Psoas muscle (tissue), 8 donors: ENCODE data around the gene BUB3. TPM values are rescaled to one million over a fixed set of nuclear protein-coding genes. Genes with fewer than 3 reads are reported as not detected.

Experiments used
- ATAC-seq, 4 donors: fragments of 200-7000 bp; cut with Tn5 transposase; one replicate each; pipeline ENCODE4 v1.9.1; 2020; ENCODE audit warnings: moderate library complexity in 3 of 4, mild to moderate bottlenecking in 2 of 4
- DNase-seq, 2 donors: peaks; one replicate each; pipeline ENCODE4 v3.0.0-alpha.2; 2020
- H3K27ac ChIP-seq: fragments of 200-600 bp; one replicate; pipeline ENCODE4 v1.8.0; 2022
- H3K27me3 ChIP-seq, 3 donors: fragments of 200-600 bp in 1 of 3; one replicate each; pipeline versions ENCODE4 v1.6.1 to v1.8.0; 2013 to 2022; ENCODE audit warnings: low read length in 2 of 3, mild to moderate bottlenecking in 2 of 3, moderate library complexity in 1 of 3; ENCODE audit not compliant: insufficient read depth in 3 of 3
- H3K36me3 ChIP-seq, 2 donors: fragments of 200-600 bp in 1 of 2; one replicate each; pipeline versions ENCODE4 v1.6.1 to v1.8.0; 2013 to 2022; ENCODE audit warnings: low read depth in 1 of 2, mild to moderate bottlenecking in 1 of 2, moderate library complexity in 1 of 2; ENCODE audit not compliant: insufficient read depth in 1 of 2
- H3K4me1 ChIP-seq: fragments of 200-600 bp; one replicate; pipeline ENCODE4 v1.8.0; 2022
- H3K4me3 ChIP-seq: fragments of 200-600 bp; one replicate; pipeline ENCODE4 v1.8.0; 2022; ENCODE audit warnings: mild to moderate bottlenecking
- H3K9me3 ChIP-seq: fragments of 200-600 bp; one replicate; pipeline ENCODE4 v1.8.0; 2022
- CTCF ChIP-seq: fragments of 200-600 bp; IDR thresholded peaks from one replicate; pipeline ENCODE4 v1.8.0; 2022; ENCODE audit warnings: antibody characterized with exemption
- WGBS, 3 donors: extraction: QIAGEN DNeasy Blood & Tissue Kit; methylation state at CpG; one replicate each; pipeline versions ENCODE4 v1.1.6 to v1.1.7; 2013; 5-methylcytosine and 5-hydroxymethylcytosine counted together
- intact Hi-C, 2 donors: fragments of 100-400 bp; cut with DNase I; formaldehyde crosslinking; loops; one replicate each; pipeline versions ENCODE4 v1.11.0 to v1.14.2; 2022
- polyA plus RNA-seq, 3 donors: library from polyadenylated mRNA; stranded (reverse); fragments of 200-250 nt; gene quantifications; one replicate each; pipeline ENCODE4 v1.2.3, GENCODE V29; 2013
- total RNA-seq, 4 donors: library from RNA; stranded (reverse); fragmentation: NEBNext Ultra II Directional in 2 of 4; extraction: Animal tissue kit (Norgen Biotek cat#: 25700) in 2 of 4; gene quantifications; one replicate each; pipeline versions ENCODE4 v1.2.1 to v1.2.4, GENCODE V29; 2021 to 2023
- donor health status: healthy with polysubstance abuse.
- donor health status: DM: no; HTN: no; CAD: no; lungs with moderate emphysema.
- donor health status: Bipolar disorder and iron deficiency.
- donor health status: healthy.
- donor health status: DM: yes; HTN: yes; CAD: no.
- donor health status: DM: no; HTN: no; CAD: no.
- donor health status: DM: no; HTN: no; CAD: no.
- donor health status: DM: yes; HTN: yes; CAD: no.

BUB3 gene
- total and polyA plus RNA-seq, 7 donors, result 28.6 to 67.3 (median 32.9) TPM

DNA sequence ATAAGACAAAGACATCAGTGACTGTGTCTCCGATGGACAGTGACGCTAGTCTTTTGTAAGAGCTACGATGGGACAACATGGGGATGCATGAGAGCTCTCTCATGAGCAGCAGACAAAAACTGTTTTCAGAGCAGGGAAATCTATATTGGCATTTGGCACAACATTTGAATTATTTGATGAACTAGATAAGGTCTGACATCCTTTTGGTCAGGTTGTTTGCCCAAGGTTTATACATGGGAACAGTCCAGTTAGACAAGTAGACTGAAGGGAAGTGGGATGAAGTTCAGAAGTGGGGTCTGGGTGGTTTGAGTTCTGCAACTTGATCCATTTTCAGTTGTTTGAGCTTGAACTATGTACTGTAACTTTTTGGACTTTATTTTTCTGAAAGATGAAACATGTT is 50.8 kb downstream of the BUB3 start:
- no peaks in the 10 kb centered on the region for H3K27me3 ChIP-seq
- no peak overlapping the region for H3K27ac ChIP-seq
- no peak for TF ChIP-seq CTCF
- H3K36me3 ChIP-seq, result no peaks in the 10 kb centered on the region
- no peaks in the 10 kb centered on the region for H3K4me1 ChIP-seq
- ATAC-seq (no peak), DNase-seq (no peak)
- WGBS, 3 donors, result 90 to 93% (median 93%) methylated on average over 3 of the region's 3 CpGs
- no peak overlapping the region for H3K4me3 ChIP-seq
- intact Hi-C loops, result no loop called here
- H3K9me3 ChIP-seq, result peaks cover 8% of the 10 kb centered on the region

- Histone ChIP-seq H3K27me3 (no peaks in the 10 kb centered on the region), H3K36me3 (no peaks in the 10 kb centered on the region), H3K27ac (no peak overlapping the region), H3K4me3 (no peak overlapping the region), H3K9me3 (peaks cover 20% of the 10 kb centered on the region), H3K4me1 (no peaks in the 10 kb centered on the region)
- DNase-seq (no peak), ATAC-seq (no peak)
- TF ChIP-seq CTCF, result no peak
- intact Hi-C loops, result no loop called here
- 88 to 97% (median 97%) methylated on average over 1 of the region's 1 CpG for WGBS, 3 donors
These were observed 57.9 kb downstream of the BUB3 start for GRCh38 chr10:123212063-123212462.

- intact Hi-C loops, result no loop called here
- no peaks in the 10 kb centered on the region for H3K4me1 ChIP-seq
- no peak for ATAC-seq
- H3K27ac ChIP-seq, result no peak overlapping the region
- 72 to 85% (median 82%) methylated on average over 6 of the region's 6 CpGs for WGBS, 3 donors
- TF ChIP-seq CTCF, result no peak
- H3K36me3 ChIP-seq, result no peaks in the 10 kb centered on the region
- H3K27me3 ChIP-seq, result no peaks in the 10 kb centered on the region
- H3K4me3 ChIP-seq, result no peak overlapping the region
- peaks cover 19% of the 10 kb centered on the region for H3K9me3 ChIP-seq
- DNase-seq, result no peak
These were observed 58.4 kb downstream of the BUB3 start for GRCh38 chr10:123212640-123213039.

DNA sequence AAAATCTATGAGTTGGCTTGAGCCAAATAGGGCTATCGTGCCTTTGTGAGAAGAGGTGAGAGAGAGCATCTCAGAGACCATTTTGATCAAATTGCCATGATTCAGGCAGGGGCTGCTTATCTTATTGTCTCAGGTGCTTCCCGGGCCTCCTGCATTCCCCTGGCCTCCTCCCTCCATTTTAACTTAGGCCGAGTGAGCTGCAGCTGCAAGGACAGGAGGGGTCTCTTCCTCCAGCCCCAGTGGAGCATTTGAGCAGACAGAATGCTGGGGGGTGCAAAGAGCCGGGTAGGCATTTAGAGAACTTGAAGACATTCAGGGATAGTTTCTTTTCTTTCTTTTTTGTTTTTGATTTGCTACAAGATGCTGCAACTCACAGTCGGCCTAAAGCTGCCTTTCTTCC is 59.0 kb downstream of the BUB3 start:
- H3K36me3 ChIP-seq, result no peaks in the 10 kb centered on the region
- H3K4me3 ChIP-seq, result no peak overlapping the region
- 68 to 76% (median 71%) methylated on average over 5 of the region's 5 CpGs for WGBS, 3 donors

More for the DNA sequence above, 59.0 kb downstream of the BUB3 start:
- H3K4me1 ChIP-seq, result no peaks in the 10 kb centered on the region
- ATAC-seq, result no peak
- peaks cover 14% of the 10 kb centered on the region for H3K9me3 ChIP-seq
- no peak for DNase-seq
- H3K27me3 ChIP-seq, result no peaks in the 10 kb centered on the region
- intact Hi-C loops, result no loop called here
- no peak for TF ChIP-seq CTCF
- H3K27ac ChIP-seq, result no peak overlapping the region

Other genes starting within 250 kb of the BUB3 start
- not detected for gene FAM24A, start 243.8 kb upstream of the BUB3 start, total RNA-seq
- gene FAM24A, start 243.8 kb upstream of the BUB3 start, polyA plus RNA-seq, result not detected
- gene C10orf88, start 200.2 kb upstream of the BUB3 start, total RNA-seq, result 1 to 10 TPM; 4.3 to 8.3 (median 6.8) TPM
- 1 to 10 TPM; 4.1 to 9.5 (median 6.3) TPM for gene C10orf88, start 200.2 kb upstream of the BUB3 start, polyA plus RNA-seq
- 1 to 10 TPM; 3.3 to 5.2 (median 4.0) TPM for gene PSTK, start 174.0 kb upstream of the BUB3 start, total RNA-seq
- gene PSTK, start 174.0 kb upstream of the BUB3 start, polyA plus RNA-seq, result 1 to 10 TPM; 5.5 to 8.3 (median 5.5) TPM
- 10 to 100 TPM; 10.5 to 18.6 (median 11.9) TPM for gene IKZF5, start 145.6 kb upstream of the BUB3 start, total RNA-seq
- 10 to 100 TPM in 1 of 3 donors, 1 to 10 TPM in 2; 4.9 to 20.1 (median 6.1) TPM for gene IKZF5, start 145.6 kb upstream of the BUB3 start, polyA plus RNA-seq
- 10 to 100 TPM; 37.4 to 50.1 (median 43.5) TPM for gene ACADSB, start 145.4 kb upstream of the BUB3 start, total RNA-seq
- gene ACADSB, start 145.4 kb upstream of the BUB3 start, polyA plus RNA-seq, result 10 to 100 TPM in 2 of 3 donors, 1 to 10 TPM in 1; 9.8 to 21.7 (median 12.9) TPM
- not detected for gene HMX3, start 18.4 kb upstream of the BUB3 start, total RNA-seq
- gene HMX3, start 18.4 kb upstream of the BUB3 start, polyA plus RNA-seq, result not detected
- not detected for gene HMX2, start 6.3 kb upstream of the BUB3 start, total RNA-seq
- gene HMX2, start 6.3 kb upstream of the BUB3 start, polyA plus RNA-seq, result not detected